ENCODE results near the gene PDZRN3.

Gene PDZRN3

DNA sequence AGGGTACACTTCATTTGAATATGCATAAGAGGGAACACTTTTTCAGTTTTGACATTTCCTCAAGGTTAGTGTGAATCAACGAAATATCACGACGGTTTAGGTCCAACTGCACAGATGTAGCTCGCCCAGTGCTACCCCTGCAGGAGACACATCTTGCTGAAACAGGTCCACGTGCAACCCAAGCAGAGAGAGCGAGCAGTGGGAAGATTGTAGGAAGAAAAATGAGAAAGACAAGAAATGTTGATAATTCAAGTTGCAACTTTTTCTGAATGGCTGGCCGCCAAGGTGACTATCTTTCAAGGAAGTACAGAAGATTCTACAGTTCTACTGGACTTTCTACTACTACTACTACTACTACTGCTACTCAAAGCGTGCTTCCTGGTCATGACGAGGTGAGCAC lies 231.7 kb downstream of the PDZRN3 start:
- DNase-seq: no peak
- Histone ChIP-seq H3K9me3 (ENCODE audit: insufficient read depth, low read depth, low read length) (no peaks in the 10 kb centered on the region), H3K27me3 (ENCODE audit: insufficient read depth, low read length) (no peaks in the 10 kb centered on the region), H3K4me3 (ENCODE audit: low read depth, low read length) (no peak overlapping the region), H2BK120ac (ENCODE audit: insufficient read depth, low read length, poor library complexity) (no peak overlapping the region), H4K8ac (ENCODE audit: low read depth, low read length) (no peak overlapping the region), H4K91ac (ENCODE audit: low read depth, low read length) (no peak overlapping the region), H3K79me2 (ENCODE audit: control insufficient read depth, insufficient read depth, low read length, poor library complexity) (no peaks in the 10 kb centered on the region), H3K4me2 (ENCODE audit: low read length) (no peak overlapping the region), H2BK12ac (ENCODE audit: low read length) (no peak overlapping the region), H3K4ac (ENCODE audit: low read depth, low read length) (no peak overlapping the region), H2BK5ac (ENCODE audit: low read depth, low read length, poor library complexity) (no peak overlapping the region), H3K79me1 (ENCODE audit: low read length) (no peaks in the 10 kb centered on the region), H3K18ac (ENCODE audit: low read length) (no peak overlapping the region), H3K36me3 (ENCODE audit: control insufficient read depth in 1 of 2, insufficient read depth in 2 of 2, low read length in 2 of 2) (peaks cover 21 to 41% of the 10 kb centered on the region in 2 experiments), H3K23ac (ENCODE audit: low read length) (no peak overlapping the region), H3K14ac (ENCODE audit: low read length) (no peak overlapping the region), H3K4me1 (ENCODE audit: control insufficient read depth in 1 of 2, insufficient read depth in 2 of 2, low read length in 2 of 2) (no peaks in the 10 kb centered on the region), H2AFZ (ENCODE audit: insufficient read depth, low read length, poor library complexity) (no peak overlapping the region), H4K12ac (ENCODE audit: low read depth, low read length) (no peak overlapping the region), H3K27ac (ENCODE audit: low read depth, low read length) (no peak overlapping the region), H3K9ac (ENCODE audit: low read length) (no peak overlapping the region), H2AK5ac (ENCODE audit: low read length) (no peak overlapping the region)
- no CpG with 5 or more reads among the region's 9 CpGs for whole genome bisulfite sequencing (ENCODE audit: extremely low coverage, insufficient coverage, insufficient read length)

DNA sequence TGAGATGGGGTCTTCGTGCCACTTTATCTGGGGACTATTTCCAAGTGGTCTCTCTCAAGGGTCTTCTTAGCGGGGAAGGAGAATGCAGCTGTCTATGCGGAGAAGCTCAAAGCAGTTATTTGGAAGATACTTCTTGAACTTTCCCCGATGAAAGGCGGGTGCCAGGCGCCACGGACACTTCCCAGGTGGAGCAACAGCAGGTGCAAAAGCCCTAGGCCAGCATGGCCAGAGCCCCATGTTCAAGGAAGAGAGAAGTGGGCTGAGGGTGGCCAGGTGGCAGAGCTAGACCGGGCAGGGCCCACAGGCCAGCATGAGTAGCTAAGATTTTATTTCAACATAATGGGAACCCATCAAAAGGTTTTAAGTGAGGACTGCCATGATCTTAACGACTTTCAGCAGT lies 232.8 kb downstream of the PDZRN3 start:
- Histone ChIP-seq H3K27ac (ENCODE audit: low read depth, low read length) (no peak overlapping the region), H4K8ac (ENCODE audit: low read depth, low read length) (no peak overlapping the region), H2AK5ac (ENCODE audit: low read length) (no peak overlapping the region), H4K12ac (ENCODE audit: low read depth, low read length) (no peak overlapping the region), H3K79me1 (ENCODE audit: low read length) (no peaks in the 10 kb centered on the region), H2BK5ac (ENCODE audit: low read depth, low read length, poor library complexity) (no peak overlapping the region), H4K91ac (ENCODE audit: low read depth, low read length) (no peak overlapping the region), H3K18ac (ENCODE audit: low read length) (no peak overlapping the region), H3K36me3 (ENCODE audit: control insufficient read depth in 1 of 2, insufficient read depth in 2 of 2, low read length in 2 of 2) (peaks cover 17 to 43% of the 10 kb centered on the region in 2 experiments), H3K4me3 (ENCODE audit: low read depth, low read length) (no peak overlapping the region), H3K23ac (ENCODE audit: low read length) (no peak overlapping the region), H3K79me2 (ENCODE audit: control insufficient read depth, insufficient read depth, low read length, poor library complexity) (no peaks in the 10 kb centered on the region), H3K27me3 (ENCODE audit: insufficient read depth, low read length) (no peaks in the 10 kb centered on the region), H3K4me1 (ENCODE audit: control insufficient read depth in 1 of 2, insufficient read depth in 2 of 2, low read length in 2 of 2) (no peaks in the 10 kb centered on the region), H2BK120ac (ENCODE audit: insufficient read depth, low read length, poor library complexity) (no peak overlapping the region), H3K4me2 (ENCODE audit: low read length) (no peak overlapping the region), H2AFZ (ENCODE audit: insufficient read depth, low read length, poor library complexity) (no peak overlapping the region), H3K14ac (ENCODE audit: low read length) (no peak overlapping the region), H3K9me3 (ENCODE audit: insufficient read depth, low read depth, low read length) (no peaks in the 10 kb centered on the region), H3K9ac (ENCODE audit: low read length) (no peak overlapping the region), H3K4ac (ENCODE audit: low read depth, low read length) (no peak overlapping the region), H2BK12ac (ENCODE audit: low read length) (no peak overlapping the region)
- DNase-seq: no peak
- WGBS (ENCODE audit: extremely low coverage, insufficient coverage, insufficient read length): no CpG with 5 or more reads among the region's 9 CpGs

DNA sequence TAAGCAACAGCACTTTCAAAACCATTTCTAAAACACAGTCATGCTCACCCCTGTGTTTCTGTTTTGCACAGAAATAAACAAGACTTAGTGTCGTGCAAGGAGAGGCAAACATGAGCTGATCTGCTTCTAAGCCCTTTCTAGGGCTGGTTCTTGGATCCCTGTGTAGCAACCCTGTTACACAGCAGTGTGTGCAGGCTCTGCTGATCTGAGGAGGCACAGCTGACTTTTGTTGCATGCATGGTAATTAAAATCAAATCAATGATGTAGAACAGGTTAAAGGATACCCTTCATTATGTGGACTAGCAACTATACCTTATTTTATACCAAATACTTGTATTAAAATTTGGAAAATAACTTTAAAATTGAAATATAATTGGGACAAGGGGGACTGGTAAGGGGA lies 234.8 kb downstream of the PDZRN3 start:
- Histone ChIP-seq H3K27ac (ENCODE audit: low read depth, low read length) (no peak overlapping the region), H3K4ac (ENCODE audit: low read depth, low read length) (no peak overlapping the region), H2BK120ac (ENCODE audit: insufficient read depth, low read length, poor library complexity) (no peak overlapping the region), H2BK12ac (ENCODE audit: low read length) (no peak overlapping the region), H3K9ac (ENCODE audit: low read length) (no peak overlapping the region), H3K27me3 (ENCODE audit: insufficient read depth, low read length) (no peaks in the 10 kb centered on the region), H3K18ac (ENCODE audit: low read length) (no peak overlapping the region), H4K91ac (ENCODE audit: low read depth, low read length) (no peak overlapping the region), H4K8ac (ENCODE audit: low read depth, low read length) (no peak overlapping the region), H3K79me1 (ENCODE audit: low read length) (no peaks in the 10 kb centered on the region), H3K4me1 (ENCODE audit: control insufficient read depth in 1 of 2, insufficient read depth in 2 of 2, low read length in 2 of 2) (no peaks in the 10 kb centered on the region), H3K4me3 (ENCODE audit: low read depth, low read length) (no peak overlapping the region), H3K23ac (ENCODE audit: low read length) (no peak overlapping the region), H3K79me2 (ENCODE audit: control insufficient read depth, insufficient read depth, low read length, poor library complexity) (no peaks in the 10 kb centered on the region), H4K12ac (ENCODE audit: low read depth, low read length) (no peak overlapping the region), H3K4me2 (ENCODE audit: low read length) (no peak overlapping the region), H3K14ac (ENCODE audit: low read length) (no peak overlapping the region), H2BK5ac (ENCODE audit: low read depth, low read length, poor library complexity) (no peak overlapping the region), H3K9me3 (ENCODE audit: insufficient read depth, low read depth, low read length) (peaks cover 1% of the 10 kb centered on the region), H2AK5ac (ENCODE audit: low read length) (no peak overlapping the region), H3K36me3 (ENCODE audit: control insufficient read depth in 1 of 2, insufficient read depth in 2 of 2, low read length in 2 of 2) (peaks cover 22 to 50% of the 10 kb centered on the region in 2 experiments), H2AFZ (ENCODE audit: insufficient read depth, low read length, poor library complexity) (no peak overlapping the region)
- no peak for DNase-seq
- no CpG with 5 or more reads among the region's 1 CpG for WGBS (ENCODE audit: extremely low coverage, insufficient coverage, insufficient read length)

DNA sequence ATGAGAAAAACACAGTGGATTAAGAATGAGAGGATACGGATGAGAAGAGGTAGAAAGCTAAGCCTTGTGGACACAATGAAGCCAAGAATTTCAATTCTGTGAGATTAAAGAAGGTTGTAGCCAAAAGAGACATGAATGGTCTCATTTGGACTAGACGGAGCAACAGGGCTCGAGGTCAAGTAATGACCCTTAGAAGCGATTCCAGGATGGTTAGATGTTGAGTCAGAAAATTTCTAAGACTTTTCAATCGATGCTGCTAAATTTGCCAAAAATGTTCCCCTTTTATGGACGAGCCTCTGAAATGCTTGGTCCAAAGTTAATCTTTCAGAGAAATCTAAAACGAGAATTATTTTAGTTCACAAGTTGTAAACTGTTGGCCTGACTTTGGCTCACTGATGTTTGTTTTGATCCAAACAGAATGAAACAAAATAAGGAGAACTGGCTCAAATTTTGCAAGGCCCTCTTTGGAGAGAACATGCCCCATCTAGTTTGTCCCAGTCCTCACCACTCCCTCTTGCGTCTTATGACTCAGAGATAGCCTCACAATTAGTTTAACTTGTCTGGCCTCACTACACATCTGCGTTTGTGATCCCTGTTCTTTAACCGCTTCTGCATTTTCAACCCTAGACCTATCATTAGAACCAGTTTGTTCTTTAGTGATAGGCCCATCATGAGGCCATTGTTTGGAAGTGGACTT lies 235.5 kb downstream of the PDZRN3 start:
- no peak overlapping the region for H3K4me2 ChIP-seq (ENCODE audit: low read length)
- no peak overlapping the region for H3K9ac ChIP-seq (ENCODE audit: low read length)
- no peak overlapping the region for H3K4me3 ChIP-seq (ENCODE audit: low read depth, low read length)
- H3K23ac ChIP-seq (ENCODE audit: low read length): no peak overlapping the region
- no peak overlapping the region for H2BK5ac ChIP-seq (ENCODE audit: low read depth, low read length, poor library complexity)
- H2BK12ac ChIP-seq (ENCODE audit: low read length): no peak overlapping the region
- no peaks in the 10 kb centered on the region for H3K27me3 ChIP-seq (ENCODE audit: insufficient read depth, low read length)
- no peak overlapping the region for H3K27ac ChIP-seq (ENCODE audit: low read depth, low read length)
- no peaks in the 10 kb centered on the region for H3K79me1 ChIP-seq (ENCODE audit: low read length)
- no peak overlapping the region for H4K12ac ChIP-seq (ENCODE audit: low read depth, low read length)
- H3K4me1 ChIP-seq (ENCODE audit: control insufficient read depth in 1 of 2, insufficient read depth in 2 of 2, low read length in 2 of 2): no peaks in the 10 kb centered on the region
- no peak overlapping the region for H2BK120ac ChIP-seq (ENCODE audit: insufficient read depth, low read length, poor library complexity)
- WGBS (ENCODE audit: extremely low coverage, insufficient coverage, insufficient read length): no CpG with 5 or more reads among the region's 10 CpGs
- H3K4ac ChIP-seq (ENCODE audit: low read depth, low read length): no peak overlapping the region
- no peak overlapping the region for H2AFZ ChIP-seq (ENCODE audit: insufficient read depth, low read length, poor library complexity)
- no peak overlapping the region for H4K8ac ChIP-seq (ENCODE audit: low read depth, low read length)
- no peak overlapping the region for H2AK5ac ChIP-seq (ENCODE audit: low read length)
- H3K14ac ChIP-seq (ENCODE audit: low read length): no peak overlapping the region
- H3K79me2 ChIP-seq (ENCODE audit: control insufficient read depth, insufficient read depth, low read length, poor library complexity): no peaks in the 10 kb centered on the region
- no peak for DNase-seq
- no peak overlapping the region for H3K18ac ChIP-seq (ENCODE audit: low read length)
- H3K9me3 ChIP-seq (ENCODE audit: insufficient read depth, low read depth, low read length): peaks cover 3% of the 10 kb centered on the region
- H3K36me3 ChIP-seq (ENCODE audit: control insufficient read depth in 1 of 2, insufficient read depth in 2 of 2, low read length in 2 of 2): peaks cover 28 to 57% of the 10 kb centered on the region in 2 experiments
- no peak overlapping the region for H4K91ac ChIP-seq (ENCODE audit: low read depth, low read length)
